Renal cortical epithelial cell (primary cell): ENCODE results near the gene ARL6IP4. TPM values are rescaled to one million over a fixed set of nuclear protein-coding genes. Genes with fewer than 3 reads are reported as not detected.

Experiments used
- DNase-seq: peaks from one replicate; pipeline ENCODE4 v3.0.0-alpha.2; 2011; ENCODE audit warnings: low read depth
- total RNA-seq: library from RNA; depleted of rRNA; stranded (reverse); fragments of >200 nt; gene quantifications from 2 replicates; pipeline ENCODE4 v1.2.3, GENCODE V29; 2014

ARL6IP4 gene
- total RNA-seq, 1 donor from 2014 or later, result 119 TPM

GRCh38 chr12:122978507-122978955 is 1.9 kb upstream of the ARL6IP4 start:
- no peak for DNase-seq

DNA sequence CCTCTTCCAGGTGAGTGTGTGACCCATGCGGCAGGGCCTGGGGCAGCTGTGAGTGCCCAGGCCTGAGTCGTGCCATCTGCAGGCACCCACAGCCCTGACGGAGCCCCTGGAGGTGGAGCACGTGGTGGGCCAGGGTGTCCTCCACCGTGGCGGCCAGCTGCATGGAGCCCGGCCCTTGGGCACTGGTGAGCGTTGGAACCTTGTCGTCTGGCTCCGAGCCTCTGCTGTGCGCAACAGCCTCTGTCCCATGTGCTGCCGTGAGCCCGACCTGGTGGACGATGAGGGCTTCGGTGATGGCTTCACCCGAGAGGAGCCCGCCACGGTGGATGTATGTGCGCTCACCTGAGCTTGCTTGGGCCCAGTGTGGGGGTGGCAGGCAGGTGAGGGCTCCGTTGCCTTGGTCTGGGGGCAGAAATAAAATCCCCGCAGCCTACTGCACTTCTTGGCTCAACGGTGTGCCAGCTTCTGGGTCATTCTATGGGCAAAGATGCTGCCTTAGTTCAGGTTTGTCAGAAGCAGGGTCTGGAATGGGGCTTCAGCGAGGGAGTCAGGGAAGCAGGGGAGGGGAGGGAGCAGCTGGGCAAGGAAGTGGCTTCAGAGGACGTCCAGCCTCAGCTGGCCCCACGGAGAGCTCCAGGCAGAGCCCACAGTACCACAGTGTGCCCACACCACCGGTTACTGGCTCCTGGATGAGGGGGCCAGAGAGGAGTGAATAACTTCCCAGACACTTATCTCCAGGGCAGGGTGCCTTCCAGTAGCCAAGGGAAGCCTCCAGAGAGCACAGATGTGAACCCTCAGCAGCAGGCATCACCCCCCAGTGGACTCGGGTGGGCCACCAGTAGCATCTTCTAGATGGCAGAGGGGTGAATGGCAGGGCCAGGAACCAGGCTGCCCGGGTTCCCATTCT is 1.2 kb upstream of the ARL6IP4 start:
- DNase-seq, result no peak

DNA sequence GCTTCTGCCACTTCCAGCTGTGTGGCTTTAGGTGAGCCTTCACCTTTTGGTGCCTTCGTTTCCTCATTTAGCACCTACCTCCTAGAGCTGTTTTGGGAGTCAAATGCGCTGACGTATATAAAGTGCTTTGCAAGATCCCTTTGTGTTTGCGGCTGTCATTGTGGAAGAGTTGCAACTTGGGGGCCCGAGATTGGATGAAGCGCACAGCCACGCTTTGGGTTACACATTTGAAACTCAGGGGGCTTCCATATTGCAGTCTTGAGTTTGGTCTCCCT is 636 bp upstream of the ARL6IP4 start:
- DNase-seq, result no peak

DNA sequence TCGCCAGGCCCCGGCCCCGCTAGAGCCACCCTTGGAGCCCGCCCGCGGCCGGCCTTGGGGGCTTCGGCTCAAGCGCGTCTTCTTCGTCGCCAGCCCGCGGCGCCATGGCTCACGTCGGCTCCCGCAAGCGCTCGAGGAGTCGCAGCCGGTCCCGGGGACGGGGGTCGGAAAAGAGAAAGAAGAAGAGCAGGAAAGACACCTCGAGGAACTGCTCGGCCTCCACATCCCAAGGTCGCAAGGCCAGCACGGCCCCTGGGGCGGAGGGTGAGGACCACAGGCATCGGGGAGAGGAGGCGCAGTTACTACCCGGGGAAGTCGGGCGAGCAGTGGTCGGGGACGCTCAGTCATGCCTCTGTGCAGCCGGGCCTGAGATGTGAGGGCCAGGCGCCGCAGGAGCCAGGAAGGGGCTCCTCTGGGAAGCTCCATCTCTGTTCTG is 573 bp downstream of the ARL6IP4 start:
- no peak for DNase-seq

- DNase-seq, result no peak
Observed at GRCh38 chr12:122981587-122982476, 1.4 kb downstream of the ARL6IP4 start.

DNA sequence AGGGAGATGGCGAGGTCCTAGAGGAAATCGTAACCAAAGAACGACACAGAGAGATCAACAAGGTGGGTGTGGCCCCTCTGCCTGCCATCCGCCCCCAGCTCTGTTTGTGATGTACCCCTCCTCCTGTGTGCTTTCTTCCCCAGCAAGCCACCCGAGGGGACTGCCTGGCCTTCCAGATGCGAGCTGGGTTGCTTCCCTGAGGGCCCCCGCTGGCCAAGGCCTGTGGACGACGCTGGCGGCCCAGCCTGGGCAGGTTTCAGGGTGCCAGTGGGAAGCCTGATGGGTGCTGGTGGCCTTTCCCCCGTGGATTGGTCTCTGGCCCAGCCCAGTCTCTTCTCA is 2.0 kb downstream of the ARL6IP4 start:
- no peak for DNase-seq

DNA sequence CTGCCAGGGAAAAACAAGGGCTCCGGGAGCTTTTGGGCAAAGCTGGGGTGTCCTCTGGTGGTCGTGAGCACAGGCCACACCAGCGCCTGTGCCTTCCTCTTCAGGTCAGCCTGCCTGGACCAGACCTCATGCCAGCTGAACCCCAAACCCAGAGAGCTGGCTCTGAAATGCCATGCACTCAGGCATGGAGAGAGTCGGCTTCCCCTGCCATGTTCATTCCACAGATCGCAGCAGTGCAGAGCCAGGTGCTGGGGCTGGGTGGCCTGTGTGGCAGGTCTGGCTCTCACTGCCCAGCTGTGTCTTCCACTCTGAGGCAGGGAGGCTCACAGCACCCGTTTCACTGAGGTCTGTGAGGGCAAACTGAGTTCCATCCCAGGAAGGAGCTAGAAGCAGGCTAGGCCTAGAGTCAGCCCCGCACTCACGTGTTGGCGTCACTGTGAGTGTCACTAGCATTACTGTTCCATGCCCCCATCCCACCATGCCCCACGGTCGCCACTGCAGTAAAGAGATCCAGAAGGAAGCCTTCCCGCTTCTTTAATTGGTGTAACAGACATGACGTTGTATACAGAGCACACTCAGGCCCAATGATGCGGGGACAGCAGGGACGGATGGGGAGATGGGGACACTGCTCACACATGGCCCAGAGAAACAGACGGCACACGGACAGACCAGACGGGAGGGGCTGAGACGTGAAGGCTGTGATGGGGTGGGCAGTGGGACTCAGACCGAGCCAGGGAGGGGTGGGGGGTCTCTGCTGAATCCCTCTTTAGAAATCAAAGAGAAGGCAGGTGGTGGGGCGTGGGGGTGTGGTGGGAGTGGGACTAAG is 2.7 kb downstream of the ARL6IP4 start:
- DNase-seq, result no peak

DNA sequence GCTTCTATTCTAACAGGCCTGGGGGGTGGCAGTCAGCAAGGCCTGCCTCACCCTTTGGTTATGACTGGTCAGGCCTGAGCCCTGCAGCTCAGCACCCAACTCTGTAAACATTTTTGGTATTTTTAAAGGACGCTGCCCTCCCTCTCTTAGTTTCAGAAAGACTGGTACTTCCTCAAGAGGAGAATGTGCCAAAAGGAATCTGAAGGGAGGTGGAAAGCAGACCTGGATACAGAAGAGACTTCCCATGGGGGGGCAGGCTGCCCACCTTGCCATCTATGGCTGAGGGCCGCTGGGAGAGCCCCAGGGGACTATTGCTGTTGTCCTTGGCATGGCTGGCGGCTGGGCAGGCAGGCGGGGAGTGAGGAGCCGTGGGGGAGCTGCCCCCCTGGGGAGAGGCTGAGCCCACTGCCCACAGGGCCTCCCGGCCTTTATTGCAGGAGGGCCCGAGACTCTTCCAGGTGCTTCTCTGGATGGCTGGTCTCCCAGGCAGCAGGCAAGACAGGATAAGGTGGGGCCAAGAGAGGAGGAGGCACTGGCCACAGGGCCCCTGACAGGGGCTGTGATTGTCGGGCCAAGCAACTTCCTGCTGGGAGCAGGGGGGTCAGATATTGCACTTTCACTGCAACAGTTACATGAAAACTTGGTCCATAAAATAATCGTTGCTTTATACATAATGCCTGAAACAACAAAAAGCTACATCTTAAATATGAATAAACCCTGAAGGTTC is 3.5 kb downstream of the ARL6IP4 start:
- DNase-seq, result no peak

- no peak for DNase-seq
Observed at GRCh38 chr12:122984612-122985337, 4.3 kb downstream of the ARL6IP4 start.

GRCh38 chr12:122985338-122986257 is 5.1 kb downstream of the ARL6IP4 start:
- DNase-seq, result no peak

GRCh38 chr12:122986258-122986871 is 5.9 kb downstream of the ARL6IP4 start:
- no peak for DNase-seq

GRCh38 chr12:122987086-122987951 is 6.8 kb downstream of the ARL6IP4 start:
- no peak for DNase-seq

DNA sequence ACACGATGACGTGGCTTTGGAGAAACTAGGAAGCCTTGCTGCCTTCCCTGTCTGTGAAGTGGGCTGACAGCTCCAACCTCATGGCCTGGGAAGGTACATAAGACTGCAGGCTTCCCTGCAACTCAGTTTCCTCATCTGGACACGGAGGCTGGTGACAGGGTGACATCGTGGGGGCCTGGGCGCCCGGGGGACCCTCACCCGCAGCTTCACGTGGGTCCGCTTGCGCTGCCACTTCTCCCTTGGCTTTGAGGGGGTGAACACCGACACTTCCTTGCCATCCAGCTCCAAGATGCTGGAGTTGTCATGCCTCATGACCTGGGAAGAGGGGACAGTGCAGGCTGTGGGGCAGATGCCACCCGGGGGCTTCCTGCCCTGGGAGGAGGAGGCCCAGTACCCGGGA is 7.6 kb downstream of the ARL6IP4 start:
- no peak for DNase-seq

DNA sequence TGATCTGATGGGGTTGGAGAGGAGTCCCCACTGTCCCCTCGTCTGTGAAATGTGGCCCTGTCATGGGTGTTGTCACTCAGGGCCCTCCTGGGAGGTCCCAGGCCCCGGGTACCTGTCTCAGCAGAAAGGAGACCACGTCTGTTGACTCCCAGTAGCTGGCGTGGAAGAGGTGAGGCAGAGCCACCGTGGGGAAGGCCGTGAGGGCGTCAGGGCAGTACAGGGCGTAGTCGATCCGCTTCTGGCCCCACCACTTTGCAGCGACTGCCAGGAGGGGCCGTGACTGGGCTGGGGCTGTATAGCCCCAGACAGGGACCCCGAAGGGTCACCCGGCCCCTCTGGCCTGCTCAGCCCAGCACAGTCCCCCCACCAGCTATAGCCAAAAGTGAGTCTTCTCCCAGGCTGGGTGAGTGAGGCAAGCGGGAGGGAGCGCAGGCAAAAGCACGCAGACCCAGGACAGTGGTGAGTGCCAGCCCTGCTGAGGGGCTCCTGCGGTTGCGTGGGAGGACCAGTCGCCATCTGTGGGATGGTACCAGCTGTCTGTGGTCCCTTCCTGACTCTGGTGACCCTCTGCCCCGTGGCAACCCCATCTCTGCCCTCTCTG is 8.2 kb downstream of the ARL6IP4 start:
- no peak for DNase-seq

- no peak for DNase-seq
Observed at GRCh38 chr12:122989225-122989839, 8.9 kb downstream of the ARL6IP4 start.

- DNase-seq, result no peak
Observed at GRCh38 chr12:122989874-122990419, 9.5 kb downstream of the ARL6IP4 start.

GRCh38 chr12:122990561-122990960 is 10.1 kb downstream of the ARL6IP4 start:
- DNase-seq, result no peak
